ENCODE measurements around the gene ATG9B. TPM values are rescaled to one million over a fixed set of nuclear protein-coding genes. Genes with fewer than 3 reads are reported as not detected.

The ATG9B gene
- total RNA-seq, 1 experiment from 2014 or later = 13.7 TPM

GRCh38 chr7:150974468-150975391 is 49.6 kb downstream of the ATG9B start:
- H2AFZ ChIP-seq = peak overlapping the region; percentile 86

GRCh38 chr7:150973571-150974451 is 50.5 kb downstream of the ATG9B start:
- CTCF ChIA-PET = no interaction called here
- H4K20me1 ChIP-seq (ENCODE audit: insufficient read depth) = no peaks in the 10 kb centered on the region
- intact Hi-C loops (cut with micrococcal nuclease; ENCODE audit: unreplicated experiment) = loop anchor here (2.0 to 10.0 kb wide), 2 partner anchors 111 to 139 kb away; partner anchors contain the start of genes AGAP3, FASTK and TMUB1
- no peaks in the 10 kb centered on the region for H3K79me2 ChIP-seq (ENCODE audit: low read depth)
- H3K9me3 ChIP-seq (ENCODE audit: insufficient read depth, low read depth) = no peaks in the 10 kb centered on the region
- DNase-seq = no peak
- BruUV-seq (replicated peaks) = no TSS peak
- peak overlapping the region; percentile 97; the same call in 1 of the 2 replicates for H3K4me2 ChIP-seq
- no peaks in the 10 kb centered on the region for H3K9me2 ChIP-seq (ENCODE audit: insufficient read depth)
- TF ChIP-seq CTCF (conservative IDR thresholded peaks at IDR 0.05) = no peak
- no peak for TF ChIP-seq EZH2 (IDR thresholded peaks at IDR 0.05; ENCODE audit: low read depth)
- H3K4me3 ChIP-seq = peak overlapping the region; percentile 65; the same call in 1 of the 2 replicates
- no peaks in the 10 kb centered on the region for H3K36me3 ChIP-seq (ENCODE audit: low read depth)
- POLR2A ChIA-PET (ENCODE audit: unreplicated experiment) = no interaction called here
- H3K27me3 ChIP-seq (ENCODE audit: insufficient read depth, low read depth) = peaks cover 55% of the 10 kb centered on the region
- no peak overlapping the region for H3K27ac ChIP-seq
- H2AFZ ChIP-seq = no peak overlapping the region
- no peaks in the 10 kb centered on the region for H3F3A ChIP-seq (ENCODE audit: insufficient read depth, low read depth)
- 0 out of 2 replicates have a peak, but pooled peaks cover 4% of the 10 kb centered on the region for H3K4me1 ChIP-seq (replicated peaks; ENCODE audit: insufficient read depth)

More at GRCh38 chr7:150974468-150975391, 49.6 kb downstream of the ATG9B start:
- ChIA-PET CTCF (interaction anchor here (0.6 to 1.1 kb wide), 2 partner anchors 44 to 88 kb away, joined by 4 to 12 read pairs; no protein-coding TSS in a partner anchor), POLR2A (ENCODE audit: unreplicated experiment) (no interaction called here)
- no TSS peak for BruUV-seq (replicated peaks)
- no peaks in the 10 kb centered on the region for H3F3A ChIP-seq (ENCODE audit: insufficient read depth, low read depth)
- H3K27me3 ChIP-seq (ENCODE audit: insufficient read depth, low read depth) = peaks cover 52% of the 10 kb centered on the region
- no peak for TF ChIP-seq EZH2 (IDR thresholded peaks at IDR 0.05; ENCODE audit: low read depth)
- TF ChIP-seq CTCF (conservative IDR thresholded peaks at IDR 0.05) = peak; percentile 42; the same call in 1 of the 2 replicates
- H3K4me3 ChIP-seq = peak overlapping the region; percentile 65
- no peaks in the 10 kb centered on the region for H3K9me3 ChIP-seq (ENCODE audit: insufficient read depth, low read depth)
- intact Hi-C loops (cut with micrococcal nuclease; ENCODE audit: unreplicated experiment) = loop anchor here (2.0 to 10.0 kb wide), 2 partner anchors 110 to 138 kb away; partner anchors contain the start of genes AGAP3, FASTK and TMUB1
- no peaks in the 10 kb centered on the region for H3K36me3 ChIP-seq (ENCODE audit: low read depth)
- DNase-seq = peak in 1 of 2 experiments; percentile 67
- no peak overlapping the region for H3K27ac ChIP-seq
- H3K4me2 ChIP-seq = peak overlapping the region; percentile 97
- 0 out of 2 replicates have a peak, but pooled peaks cover 4% of the 10 kb centered on the region for H3K4me1 ChIP-seq (replicated peaks; ENCODE audit: insufficient read depth)
- H3K9me2 ChIP-seq (ENCODE audit: insufficient read depth) = no peaks in the 10 kb centered on the region
- H4K20me1 ChIP-seq (ENCODE audit: insufficient read depth) = no peaks in the 10 kb centered on the region
- H3K79me2 ChIP-seq (ENCODE audit: low read depth) = no peaks in the 10 kb centered on the region

- TF ChIP-seq EZH2 (IDR thresholded peaks at IDR 0.05; ENCODE audit: low read depth) (no peak), CTCF (conservative IDR thresholded peaks at IDR 0.05) (no peak)
- Histone ChIP-seq H3K4me1 (replicated peaks; ENCODE audit: insufficient read depth) (0 out of 2 replicates have a peak, but pooled peaks cover 4% of the 10 kb centered on the region), H3K4me2 (no peak overlapping the region), H3K27me3 (ENCODE audit: insufficient read depth, low read depth) (peaks cover 60% of the 10 kb centered on the region), H3K79me2 (ENCODE audit: low read depth) (no peaks in the 10 kb centered on the region), H3K36me3 (ENCODE audit: low read depth) (no peaks in the 10 kb centered on the region), H3F3A (ENCODE audit: insufficient read depth, low read depth) (no peaks in the 10 kb centered on the region), H4K20me1 (ENCODE audit: insufficient read depth) (no peaks in the 10 kb centered on the region), H2AFZ (no peak overlapping the region), H3K9me3 (ENCODE audit: insufficient read depth, low read depth) (no peaks in the 10 kb centered on the region), H3K4me3 (no peak overlapping the region), H3K27ac (no peak overlapping the region), H3K9me2 (ENCODE audit: insufficient read depth) (no peaks in the 10 kb centered on the region)
- BruUV-seq (replicated peaks) = no TSS peak
- intact Hi-C loops (cut with micrococcal nuclease; ENCODE audit: unreplicated experiment) = loop anchor here (10.0 kb wide), 1 partner anchor 112 kb away; the partner anchor contains the start of genes AGAP3, FASTK and TMUB1
- ChIA-PET POLR2A (ENCODE audit: unreplicated experiment) (no interaction called here), CTCF (no interaction called here)
- no peak for DNase-seq
These were observed 51.6 kb downstream of the ATG9B start for GRCh38 chr7:150972741-150973140.
